Measurements from ENCODE around the gene PALM. TPM values are rescaled to one million over a fixed set of nuclear protein-coding genes. Genes with fewer than 3 reads are reported as not detected.

PALM gene
- polyA plus RNA-seq, 4 donors, result 77.2 to 115 (median 106) TPM

DNA sequence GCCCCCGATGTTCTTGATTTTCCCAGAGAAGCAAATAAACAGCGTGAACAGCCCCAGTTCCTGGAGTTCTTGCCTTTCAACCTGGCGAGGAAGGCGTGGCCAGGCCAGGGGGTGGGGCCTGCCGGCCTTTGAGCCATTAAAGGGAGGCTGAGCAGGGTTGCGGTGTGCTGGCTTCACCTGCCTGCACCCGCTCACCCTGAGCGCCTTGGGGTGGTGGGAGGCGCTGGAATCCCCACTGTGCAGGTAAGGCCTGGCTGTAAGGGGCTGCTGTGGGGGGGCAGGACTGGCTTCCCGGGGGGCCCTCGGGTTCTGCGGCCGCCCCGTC, 39.5 kb downstream of the PALM start:
- no peak for DNase-seq (ENCODE audit: low read depth in 4 of 4, low spot score in 2 of 4)

GRCh38 chr19:749811-750210, 41.1 kb downstream of the PALM start:
- no peak for DNase-seq (ENCODE audit: low read depth in 4 of 4, low spot score in 2 of 4)

DNA sequence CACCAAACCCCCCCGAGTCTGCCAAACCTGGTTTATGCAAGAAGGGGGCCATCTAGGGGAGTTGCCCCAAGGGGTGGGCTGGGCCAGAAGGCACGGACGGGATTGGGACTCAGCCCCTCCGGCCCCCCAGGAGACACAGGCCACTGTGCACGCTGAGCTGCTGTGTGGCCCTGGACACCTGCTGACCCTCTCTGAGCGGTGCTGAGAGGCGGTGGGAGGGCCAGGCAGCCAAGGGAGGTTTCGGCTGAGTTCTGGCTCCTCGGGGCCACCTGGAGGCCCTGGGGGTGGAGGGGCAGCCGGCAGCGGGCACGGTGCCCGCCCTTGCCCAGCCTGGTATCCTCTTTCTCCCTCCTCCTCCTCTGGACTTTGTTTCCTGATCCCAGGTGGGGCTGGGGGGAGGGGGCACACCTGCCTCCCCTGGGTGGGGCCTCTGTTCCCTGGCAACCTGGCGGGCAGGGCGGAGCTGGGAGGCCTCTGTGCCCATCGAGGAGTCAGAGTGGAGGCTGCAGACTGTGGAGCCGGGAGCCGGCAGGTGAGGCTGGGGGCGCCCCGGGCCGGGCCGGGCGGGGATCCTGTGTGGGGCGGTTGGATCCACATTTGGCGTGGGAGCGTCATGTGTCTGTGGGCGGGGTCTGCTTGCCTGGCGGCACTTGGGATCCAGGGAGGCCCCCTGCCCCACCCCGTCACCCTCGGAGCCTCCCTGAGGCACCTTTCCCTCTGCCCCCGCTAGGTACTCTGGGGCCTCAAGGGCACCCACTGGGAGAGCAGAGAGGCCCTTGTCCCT, 42.1 kb downstream of the PALM start, which contains the start of gene MISP:
Gene MISP (plus strand): TSS at position 473 of the 784 bp plus-strand sequence. CDS start 5,835 bp downstream, outside the sequence.
- DNase-seq (ENCODE audit: low read depth in 4 of 4, low spot score in 2 of 4), result no peak

GRCh38 chr19:751501-752341, 43.0 kb downstream of the PALM start:
- no peak for DNase-seq (ENCODE audit: low read depth in 4 of 4, low spot score in 2 of 4)

DNA sequence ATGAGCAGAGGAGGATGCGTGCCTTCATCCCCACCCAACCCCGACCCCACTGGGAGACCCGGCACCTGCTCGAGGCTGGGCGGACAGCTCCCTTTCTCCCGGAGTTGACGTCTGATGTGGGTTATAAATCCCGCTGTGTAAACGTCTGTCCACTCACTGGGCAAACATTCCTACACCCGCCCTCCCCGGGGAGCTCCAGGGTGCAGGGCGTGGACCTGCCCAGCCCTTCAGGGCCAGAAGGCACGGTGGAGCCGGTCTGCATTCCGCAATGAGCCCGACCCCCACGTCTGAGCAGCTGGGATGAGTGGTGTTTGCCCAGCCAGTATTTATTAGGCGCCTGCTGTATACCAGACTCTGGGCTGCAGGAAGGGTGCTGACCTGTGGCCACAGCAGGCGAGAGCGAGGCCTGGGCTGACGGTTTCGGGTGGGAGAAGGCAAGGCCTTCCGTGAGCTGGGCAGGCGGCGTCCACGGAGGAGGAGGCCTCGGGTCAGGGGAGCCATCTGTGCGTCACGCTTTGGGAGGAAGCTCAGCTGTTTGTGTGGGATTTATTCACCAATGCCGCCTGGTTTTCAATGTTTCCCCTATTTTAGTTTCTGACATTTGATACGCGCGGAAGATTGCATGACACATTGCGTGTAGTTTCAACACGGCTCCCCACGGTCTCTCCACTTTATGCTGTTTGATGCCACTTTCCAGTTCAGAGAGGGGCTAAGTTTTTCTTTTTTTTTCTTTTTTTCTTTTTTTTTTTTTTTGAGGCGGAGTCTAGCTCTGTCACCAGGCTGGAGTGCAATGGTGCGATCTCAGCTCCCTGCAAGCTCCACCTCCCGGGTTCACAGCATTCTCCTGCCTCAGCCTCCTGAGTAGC, 44.1 kb downstream of the PALM start:
- peak in 2 of 4 donors; percentile 34 to 58 for DNase-seq (ENCODE audit: low read depth in 4 of 4, low spot score in 2 of 4)

DNA sequence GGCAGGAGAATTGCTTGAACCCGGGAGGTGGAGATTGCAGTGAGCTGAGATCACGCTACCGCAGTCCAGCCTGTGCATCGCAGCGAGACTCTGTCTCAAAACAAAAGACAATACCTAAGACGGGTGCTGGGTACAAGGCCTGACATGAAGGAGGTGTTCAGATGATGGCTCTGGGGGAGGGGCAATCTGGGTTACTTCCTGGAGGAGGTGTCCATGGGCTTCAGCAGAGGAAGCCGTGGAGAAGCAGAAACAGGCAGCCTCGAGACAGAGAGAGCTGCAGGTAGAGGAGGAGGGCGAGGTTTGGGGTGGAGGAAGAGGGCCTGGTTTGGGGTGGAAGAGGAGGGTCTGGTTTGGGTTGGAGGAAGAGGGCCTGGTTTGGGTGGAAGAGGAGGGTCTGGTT, 45.8 kb downstream of the PALM start:
- DNase-seq (ENCODE audit: low read depth in 4 of 4, low spot score in 2 of 4), result no peak

GRCh38 chr19:755063-755462, 46.3 kb downstream of the PALM start:
- DNase-seq (ENCODE audit: low read depth in 4 of 4, low spot score in 2 of 4), result no peak

GRCh38 chr19:756236-756635, 47.5 kb downstream of the PALM start:
- no peak for DNase-seq (ENCODE audit: low read depth in 4 of 4, low spot score in 2 of 4)

DNA sequence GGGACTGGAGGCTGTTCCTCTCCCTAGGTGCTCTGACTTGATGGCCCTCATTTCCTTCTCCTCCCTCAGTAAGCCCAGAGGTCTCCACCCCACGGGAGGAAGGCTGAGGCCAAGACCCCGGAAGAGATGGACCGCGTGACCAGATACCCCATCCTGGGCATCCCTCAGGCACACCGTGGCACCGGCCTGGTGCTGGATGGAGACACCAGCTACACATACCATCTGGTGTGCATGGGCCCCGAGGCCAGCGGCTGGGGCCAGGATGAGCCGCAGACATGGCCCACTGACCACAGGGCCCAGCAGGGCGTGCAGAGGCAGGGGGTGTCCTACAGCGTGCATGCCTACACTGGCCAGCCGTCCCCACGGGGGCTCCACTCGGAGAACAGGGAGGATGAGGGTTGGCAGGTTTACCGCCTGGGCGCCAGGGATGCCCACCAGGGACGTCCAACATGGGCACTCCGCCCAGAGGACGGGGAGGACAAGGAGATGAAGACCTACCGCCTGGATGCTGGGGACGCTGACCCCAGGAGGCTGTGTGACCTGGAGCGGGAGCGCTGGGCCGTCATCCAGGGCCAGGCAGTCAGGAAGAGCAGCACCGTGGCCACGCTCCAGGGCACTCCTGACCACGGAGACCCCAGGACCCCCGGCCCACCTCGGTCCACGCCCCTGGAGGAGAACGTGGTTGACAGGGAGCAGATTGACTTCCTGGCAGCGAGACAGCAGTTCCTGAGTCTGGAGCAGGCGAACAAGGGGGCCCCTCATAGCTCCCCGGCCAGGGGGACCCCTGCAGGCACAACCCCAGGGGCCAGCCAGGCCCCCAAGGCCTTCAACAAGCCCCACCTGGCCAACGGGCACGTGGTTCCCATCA, 48.3 kb downstream of the PALM start:
- no peak for DNase-seq (ENCODE audit: low read depth in 4 of 4, low spot score in 2 of 4)

- DNase-seq (ENCODE audit: low read depth in 4 of 4, low spot score in 2 of 4), result no peak
Observed at GRCh38 chr19:757811-758668, 49.3 kb downstream of the PALM start.

DNA sequence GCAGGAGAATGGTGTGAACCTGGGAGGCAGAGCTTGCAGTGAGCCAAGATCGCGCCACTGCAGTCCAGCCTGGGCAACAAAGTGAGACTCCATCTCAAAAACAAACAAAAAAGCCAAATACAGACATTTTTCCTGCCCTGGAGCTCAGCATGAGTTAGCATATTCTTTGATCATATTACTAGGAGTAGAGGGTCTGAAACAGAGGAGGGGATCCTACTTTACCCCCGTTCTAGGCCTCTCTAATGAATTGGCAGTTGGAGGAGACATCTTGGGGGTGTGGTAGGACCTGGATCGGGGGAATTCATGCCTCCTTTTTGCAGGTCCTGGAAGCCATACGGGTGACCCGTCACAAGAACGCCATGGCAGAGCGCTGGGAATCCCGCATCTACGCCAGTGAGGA, 54.4 kb downstream of the PALM start:
- DNase-seq (ENCODE audit: low read depth in 4 of 4, low spot score in 2 of 4), result no peak

DNA sequence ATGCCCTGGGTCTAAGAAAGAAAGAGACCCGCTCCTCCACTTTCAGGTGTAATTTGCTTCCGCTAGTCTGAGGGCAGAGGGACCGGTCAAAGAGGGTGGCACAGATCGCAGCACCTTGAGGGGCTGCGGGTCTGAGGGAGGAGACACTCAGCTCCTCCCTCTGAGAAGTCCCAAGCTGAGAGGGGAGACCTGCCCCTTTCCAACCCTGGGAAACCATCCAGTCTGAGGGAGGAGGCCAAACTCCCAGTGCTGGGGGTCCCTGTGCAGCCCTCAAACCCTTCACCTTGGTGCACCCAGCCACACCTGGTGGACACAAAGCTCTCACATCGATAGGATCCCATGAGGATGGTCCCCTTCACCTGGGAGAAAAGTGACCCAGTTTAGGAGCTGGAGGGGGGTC, 55.1 kb downstream of the PALM start:
- no peak for DNase-seq (ENCODE audit: low read depth in 4 of 4, low spot score in 2 of 4)

- no peak for DNase-seq (ENCODE audit: low read depth in 4 of 4, low spot score in 2 of 4)
Observed at GRCh38 chr19:764301-764700, 55.6 kb downstream of the PALM start.

DNA sequence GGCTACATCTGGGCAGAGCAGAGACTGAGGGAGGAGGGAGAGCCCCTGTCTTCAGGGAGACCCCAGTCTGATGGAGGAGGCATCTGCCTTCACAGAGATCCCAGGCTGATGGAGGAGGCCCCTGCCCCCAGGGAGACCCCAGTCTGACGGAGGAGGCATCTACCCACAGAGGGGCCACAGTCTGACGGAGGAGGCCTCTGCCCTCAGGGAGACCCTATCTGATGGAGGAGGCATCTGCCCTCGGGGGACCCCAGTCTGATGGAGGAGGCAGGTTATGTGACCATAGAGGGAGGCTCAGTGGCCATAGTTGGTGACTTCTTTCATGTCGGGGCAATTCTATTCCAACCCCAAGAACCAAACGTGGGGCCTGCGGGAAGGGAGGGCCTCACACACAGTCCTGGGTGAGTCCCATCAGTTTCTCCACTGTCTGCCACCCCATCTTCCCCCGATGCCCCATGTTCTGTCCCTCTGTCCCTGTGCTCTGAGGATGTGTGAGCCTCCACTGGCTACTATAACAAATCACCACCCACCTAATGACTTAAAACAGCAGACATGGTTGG, 56.5 kb downstream of the PALM start:
- DNase-seq (ENCODE audit: low read depth in 4 of 4, low spot score in 2 of 4), result no peak

GRCh38 chr19:768424-768823, 59.7 kb downstream of the PALM start:
- no peak for DNase-seq (ENCODE audit: low read depth in 4 of 4, low spot score in 2 of 4)

DNA sequence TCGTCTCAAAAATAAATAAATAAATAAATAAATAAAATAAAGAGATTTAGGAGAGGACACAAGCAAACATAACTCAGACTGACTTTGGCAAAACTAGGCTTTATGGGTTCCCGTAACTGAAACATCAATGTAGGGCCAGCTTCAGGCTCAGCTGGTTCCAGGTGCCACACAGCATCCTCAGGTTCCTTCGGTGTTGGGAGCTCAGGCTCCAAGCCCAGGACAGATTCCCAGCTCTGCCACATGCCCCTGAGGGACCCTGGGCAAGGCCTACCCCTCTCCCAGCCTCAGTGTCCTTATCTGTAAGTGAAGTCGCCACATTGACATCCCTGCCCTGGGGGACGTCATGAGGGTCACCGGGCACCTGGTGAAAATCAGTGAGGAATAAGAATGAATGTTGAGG, 60.9 kb downstream of the PALM start:
- no peak for DNase-seq (ENCODE audit: low read depth in 4 of 4, low spot score in 2 of 4)

GRCh38 chr19:771332-771785, 62.6 kb downstream of the PALM start:
- no peak for DNase-seq (ENCODE audit: low read depth in 4 of 4, low spot score in 2 of 4)

- no peak for DNase-seq (ENCODE audit: low read depth in 4 of 4, low spot score in 2 of 4)
Observed at GRCh38 chr19:772063-772462, 63.3 kb downstream of the PALM start.

Measured in left renal cortex interstitium (tissue), 4 donors.